Osteoblast (primary cell): Measurements from ENCODE around the gene LPA. TPM values are rescaled to one million over a fixed set of nuclear protein-coding genes. Genes with fewer than 3 reads are reported as not detected.
A peak's percentile ranks its signal among the peaks of the same experiment; 100 is the strongest.

Source experiments
- DNase-seq: peaks from one replicate; pipeline ENCODE4 v3.0.0; 2011; ENCODE audit warnings: low spot score, mixed read lengths; ENCODE audit not compliant: insufficient read length; ENCODE audit errors: missing footprints
- H2AFZ ChIP-seq: 2 replicates; pipeline ENCODE4 v1.6.0; 2011; ENCODE audit warnings: mild to moderate bottlenecking, low read length
- H3K27ac ChIP-seq: 2 replicates; pipeline ENCODE4 v1.5.1; 2011; ENCODE audit warnings: mild to moderate bottlenecking, low read depth, low read length, moderate library complexity
- H3K27me3 ChIP-seq: 2 replicates; pipeline ENCODE4 v1.6.0; 2012; ENCODE audit warnings: mild to moderate bottlenecking, control low read depth, inconsistent platforms, low read length, moderate library complexity; ENCODE audit not compliant: insufficient read depth
- H3K36me3 ChIP-seq: 2 replicates; pipeline ENCODE4 v1.5.1; 2011; ENCODE audit warnings: mild to moderate bottlenecking, low read length, control low read depth, moderate library complexity; ENCODE audit not compliant: insufficient read depth
- H3K4me1 ChIP-seq: 2 replicates; pipeline ENCODE4 v1.5.1; 2011; ENCODE audit warnings: mild to moderate bottlenecking, low read length, control low read depth, moderate library complexity; ENCODE audit not compliant: insufficient read depth
- H3K4me2 ChIP-seq: 2 replicates; pipeline ENCODE4 v1.6.0; 2011; ENCODE audit warnings: mild to moderate bottlenecking, low read length; ENCODE audit not compliant: insufficient read depth
- H3K4me3 ChIP-seq: fragments of 200-600 bp; sonication (generic); 3 replicates; pipeline ENCODE4 v1.5.1; 2012; ENCODE audit warnings: mild to moderate bottlenecking, low read length, inconsistent platforms; ENCODE audit not compliant: insufficient read depth
- H3K79me2 ChIP-seq: 2 replicates; pipeline ENCODE4 v1.6.0; 2012; ENCODE audit warnings: mild to moderate bottlenecking, low read length, control low read depth, inconsistent platforms; ENCODE audit not compliant: insufficient read depth
- H3K9me3 ChIP-seq: 2 replicates; pipeline ENCODE4 v1.5.1; 2011; ENCODE audit warnings: low read depth, low read length, control low read depth
- H4K20me1 ChIP-seq: 2 replicates; pipeline ENCODE4 v1.6.0; 2012; ENCODE audit warnings: mild to moderate bottlenecking, low read length, control low read depth; ENCODE audit not compliant: insufficient read depth
- CTCF ChIP-seq: IDR thresholded peaks from 2 replicates; pipeline ENCODE4 v1.5.1; 2011; ENCODE audit warnings: mild to moderate bottlenecking, low read depth, low read length, moderate library complexity; ENCODE audit errors: extremely low read depth
- total RNA-seq: library from RNA; depleted of rRNA; stranded (reverse); fragments of >200 nt; gene quantifications from 2 replicates; pipeline ENCODE4 v1.2.3, GENCODE V29; 2012

Gene LPA
- total RNA-seq, 1 donor = not detected

GRCh38 chr6:160668589-160668988, 4.5 kb upstream of the LPA start:
- Histone ChIP-seq H4K20me1 (no peaks in the 10 kb centered on the region), H3K27me3 (no peaks in the 10 kb centered on the region), H3K4me3 (no peak overlapping the region), H3K79me2 (no peaks in the 10 kb centered on the region), H3K36me3 (no peaks in the 10 kb centered on the region), H3K4me2 (no peak overlapping the region), H2AFZ (no peak overlapping the region), H3K27ac (no peak overlapping the region), H3K9me3 (peaks cover 5% of the 10 kb centered on the region), H3K4me1 (no peaks in the 10 kb centered on the region)
- no peak for DNase-seq
- no peak for TF ChIP-seq CTCF

- Histone ChIP-seq H4K20me1 (no peaks in the 10 kb centered on the region), H3K27me3 (no peaks in the 10 kb centered on the region), H2AFZ (no peak overlapping the region), H3K36me3 (no peaks in the 10 kb centered on the region), H3K27ac (no peak overlapping the region), H3K4me2 (no peak overlapping the region), H3K79me2 (no peaks in the 10 kb centered on the region), H3K4me1 (no peaks in the 10 kb centered on the region), H3K9me3 (peaks cover 5% of the 10 kb centered on the region), H3K4me3 (no peak overlapping the region)
- DNase-seq = peak; percentile 21
- TF ChIP-seq CTCF = no peak
Observed at GRCh38 chr6:160667639-160668481, 3.8 kb upstream of the LPA start.

- Histone ChIP-seq H3K4me3 (no peak overlapping the region), H3K27ac (no peak overlapping the region), H3K9me3 (no peaks in the 10 kb centered on the region), H3K27me3 (no peaks in the 10 kb centered on the region), H4K20me1 (no peaks in the 10 kb centered on the region), H3K4me2 (no peak overlapping the region), H3K4me1 (no peaks in the 10 kb centered on the region), H3K79me2 (no peaks in the 10 kb centered on the region), H3K36me3 (no peaks in the 10 kb centered on the region), H2AFZ (no peak overlapping the region)
- no peak for TF ChIP-seq CTCF
- no peak for DNase-seq
Observed at GRCh38 chr6:160662842-160663241, 1.2 kb downstream of the LPA start.

- H3K36me3 ChIP-seq = no peaks in the 10 kb centered on the region
Observed at GRCh38 chr6:160662429-160662828, 1.6 kb downstream of the LPA start.

More at GRCh38 chr6:160662429-160662828, 1.6 kb downstream of the LPA start:
- H4K20me1 ChIP-seq = no peaks in the 10 kb centered on the region
- no peak overlapping the region for H3K4me3 ChIP-seq
- no peak overlapping the region for H3K27ac ChIP-seq
- no peaks in the 10 kb centered on the region for H3K9me3 ChIP-seq
- H3K4me2 ChIP-seq = no peak overlapping the region
- no peaks in the 10 kb centered on the region for H3K27me3 ChIP-seq
- no peak for TF ChIP-seq CTCF
- no peak overlapping the region for H2AFZ ChIP-seq
- no peak for DNase-seq
- no peaks in the 10 kb centered on the region for H3K79me2 ChIP-seq
- no peaks in the 10 kb centered on the region for H3K4me1 ChIP-seq
